Testis (tissue), 3 donors: Measurements from ENCODE around the gene PTPN2. TPM values are rescaled to one million over a fixed set of nuclear protein-coding genes. Genes with fewer than 3 reads are reported as not detected.

Experiments used
- DNase-seq: peaks from one replicate; pipeline ENCODE4 v3.0.0-alpha.2; 2019
- H3K27ac ChIP-seq, 2 donors: fragments of 200-600 bp; sonication (generic); one replicate each; pipeline ENCODE4 v1.5.1; 2019
- H3K27me3 ChIP-seq: fragments of 200-600 bp; sonication (generic); one replicate; pipeline ENCODE4 v1.5.1; 2019
- H3K36me3 ChIP-seq: fragments of 200-600 bp; sonication (generic); one replicate; pipeline ENCODE4 v1.5.1; 2017; ENCODE audit warnings: low read depth; ENCODE audit errors: missing control alignments
- H3K4me1 ChIP-seq: fragments of 200-600 bp; sonication (generic); one replicate; pipeline ENCODE4 v1.5.1; 2019
- H3K4me3 ChIP-seq, 2 donors: fragments of 200-600 bp; sonication (generic); one replicate each; pipeline ENCODE4 v1.5.1; 2017 to 2019
- H3K9me3 ChIP-seq: fragments of 200-600 bp; sonication (generic); one replicate; pipeline ENCODE4 v1.5.1; 2017
- POLR2A ChIP-seq: fragments of 450-650 bp; IDR thresholded peaks from one replicate; pipeline ENCODE4 v1.6.1; 2017; ENCODE audit warnings: antibody characterized with exemption, mild to moderate bottlenecking, moderate library complexity
- WGBS, 2 donors: methylation state at CpG; one replicate each; pipeline ENCODE4 v1.1.5; 2018; 5-methylcytosine and 5-hydroxymethylcytosine counted together
- intact Hi-C: fragments of 100-400 bp; cut with DNase I; formaldehyde crosslinking; loops from one replicate; pipeline ENCODE4 v1.15.1; 2023; ENCODE audit warnings: low total_unique reads
- polyA plus RNA-seq: library from polyadenylated mRNA; stranded (reverse); fragments of 350-450 nt; fragmentation: Illumina TruSeq; extraction: RNeasy Lipid Tissue Mini Kit (QIAGEN cat#74804); gene quantifications from one replicate; pipeline ENCODE4 v1.2.3, GENCODE V29; 2014; ENCODE audit warnings: low read depth, low replicate concordance; ENCODE audit not compliant: insufficient read depth
- total RNA-seq, 2 donors: library from RNA; depleted of rRNA; stranded (reverse); fragments of >200 nt; gene quantifications; one replicate each; pipeline ENCODE4 v1.2.3, GENCODE V29; 2016
- TF ChIP-seq, protein P1 (sequence below), 3 experiments: fragments of 450-650 bp in 2 of 3; fragments of 200-600 bp in 1 of 3; sonication (generic) in 1 of 3; IDR thresholded peaks; one replicate each; pipeline ENCODE4 v1.5.1; 2016 to 2019; ENCODE audit warnings: antibody characterized with exemption in 3 of 3, mild to moderate bottlenecking in 2 of 3, moderate library complexity in 1 of 3

PTPN2 gene
- total and polyA plus RNA-seq, 3 donors from 2014 or later: 24.5 to 41.5 (median 37.4) TPM

- Histone ChIP-seq H3K4me3 (no peak overlapping the region), H3K27ac (no peak overlapping the region), H3K4me1 (no peaks in the 10 kb centered on the region), H3K27me3 (no peaks in the 10 kb centered on the region), H3K9me3 (no peaks in the 10 kb centered on the region), H3K36me3 (no peaks in the 10 kb centered on the region)
- WGBS, 2 donors: 83 to 90% methylated on average over 2 of the region's 2 CpGs
- intact Hi-C loops: no loop called here
- no peak for DNase-seq
- TF ChIP-seq, protein P1, sequence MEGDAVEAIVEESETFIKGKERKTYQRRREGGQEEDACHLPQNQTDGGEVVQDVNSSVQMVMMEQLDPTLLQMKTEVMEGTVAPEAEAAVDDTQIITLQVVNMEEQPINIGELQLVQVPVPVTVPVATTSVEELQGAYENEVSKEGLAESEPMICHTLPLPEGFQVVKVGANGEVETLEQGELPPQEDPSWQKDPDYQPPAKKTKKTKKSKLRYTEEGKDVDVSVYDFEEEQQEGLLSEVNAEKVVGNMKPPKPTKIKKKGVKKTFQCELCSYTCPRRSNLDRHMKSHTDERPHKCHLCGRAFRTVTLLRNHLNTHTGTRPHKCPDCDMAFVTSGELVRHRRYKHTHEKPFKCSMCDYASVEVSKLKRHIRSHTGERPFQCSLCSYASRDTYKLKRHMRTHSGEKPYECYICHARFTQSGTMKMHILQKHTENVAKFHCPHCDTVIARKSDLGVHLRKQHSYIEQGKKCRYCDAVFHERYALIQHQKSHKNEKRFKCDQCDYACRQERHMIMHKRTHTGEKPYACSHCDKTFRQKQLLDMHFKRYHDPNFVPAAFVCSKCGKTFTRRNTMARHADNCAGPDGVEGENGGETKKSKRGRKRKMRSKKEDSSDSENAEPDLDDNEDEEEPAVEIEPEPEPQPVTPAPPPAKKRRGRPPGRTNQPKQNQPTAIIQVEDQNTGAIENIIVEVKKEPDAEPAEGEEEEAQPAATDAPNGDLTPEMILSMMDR (IDR thresholded peaks at IDR 0.05): no peak
- no peak for TF ChIP-seq POLR2A
These were observed 11.6 kb upstream of the PTPN2 start for GRCh38 chr18:12895626-12896025.

GRCh38 chr18:12895014-12895413 lies 11.0 kb upstream of the PTPN2 start:
- H3K27ac ChIP-seq: no peak overlapping the region
- intact Hi-C loops: no loop called here
- TF ChIP-seq, protein P1 (IDR thresholded peaks at IDR 0.05): no peak
- no peak for TF ChIP-seq POLR2A
- no peak overlapping the region for H3K4me3 ChIP-seq
- H3K36me3 ChIP-seq: no peaks in the 10 kb centered on the region
- H3K27me3 ChIP-seq: no peaks in the 10 kb centered on the region
- no peaks in the 10 kb centered on the region for H3K4me1 ChIP-seq
- no peak for DNase-seq
- H3K9me3 ChIP-seq: no peaks in the 10 kb centered on the region
- 88 to 97% methylated on average over 1 of the region's 1 CpG for WGBS, 2 donors

DNA sequence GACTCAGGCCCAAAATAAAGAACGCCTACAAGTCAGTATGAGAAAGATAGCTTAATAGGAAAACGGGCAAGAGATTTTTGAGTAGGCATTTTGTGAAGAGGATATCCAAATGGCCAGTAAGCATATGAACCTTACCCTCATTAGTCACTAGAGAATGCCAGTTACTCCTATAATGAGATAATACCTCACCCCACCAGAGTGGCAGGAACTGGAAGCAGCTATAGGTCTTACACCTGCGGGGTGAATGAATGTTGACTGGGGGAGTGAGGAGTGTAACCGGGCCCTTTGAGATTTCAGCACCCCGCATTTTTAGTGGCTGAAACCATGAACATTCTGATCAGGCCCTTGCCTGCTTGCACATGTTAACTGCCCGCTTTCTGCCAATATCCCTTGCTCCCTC lies 7.5 kb upstream of the PTPN2 start:
- TF ChIP-seq POLR2A: no peak
- TF ChIP-seq, protein P1 (IDR thresholded peaks at IDR 0.05): no peak
- intact Hi-C loops: no loop called here
- 66 to 70% methylated on average over 6 of the region's 6 CpGs for WGBS, 2 donors
- no peaks in the 10 kb centered on the region for H3K4me1 ChIP-seq
- no peak overlapping the region for H3K4me3 ChIP-seq
- no peaks in the 10 kb centered on the region for H3K36me3 ChIP-seq
- no peak overlapping the region for H3K27ac ChIP-seq
- no peak for DNase-seq
- no peaks in the 10 kb centered on the region for H3K9me3 ChIP-seq
- H3K27me3 ChIP-seq: no peaks in the 10 kb centered on the region

DNA sequence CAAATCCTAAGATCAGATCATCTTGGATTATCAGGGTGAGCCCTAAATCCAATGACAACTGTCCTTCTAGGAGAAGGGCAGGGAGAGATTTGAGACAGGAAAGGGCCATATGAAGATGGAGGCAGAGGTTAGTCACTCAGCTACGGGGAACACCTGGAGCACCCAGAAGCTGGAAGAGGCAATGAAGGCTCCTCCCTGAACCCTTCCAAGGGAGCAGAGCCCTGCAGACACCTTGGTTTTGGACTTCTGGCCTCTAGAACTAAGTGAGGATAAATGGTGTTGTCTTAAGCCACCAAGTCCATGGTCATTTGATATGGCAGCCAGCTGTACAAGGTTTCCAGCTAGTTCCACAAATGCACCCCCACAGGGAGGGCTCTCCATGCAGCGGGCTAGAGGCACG lies 6.9 kb upstream of the PTPN2 start:
- DNase-seq: no peak
- Histone ChIP-seq H3K36me3 (no peaks in the 10 kb centered on the region), H3K27ac (no peak overlapping the region), H3K4me1 (no peaks in the 10 kb centered on the region), H3K9me3 (no peaks in the 10 kb centered on the region), H3K27me3 (no peaks in the 10 kb centered on the region), H3K4me3 (no peak overlapping the region)
- 80 to 89% methylated on average over 3 of the region's 3 CpGs for WGBS, 2 donors
- intact Hi-C loops: no loop called here
- TF ChIP-seq, protein P1 (IDR thresholded peaks at IDR 0.05): no peak
- no peak for TF ChIP-seq POLR2A

DNA sequence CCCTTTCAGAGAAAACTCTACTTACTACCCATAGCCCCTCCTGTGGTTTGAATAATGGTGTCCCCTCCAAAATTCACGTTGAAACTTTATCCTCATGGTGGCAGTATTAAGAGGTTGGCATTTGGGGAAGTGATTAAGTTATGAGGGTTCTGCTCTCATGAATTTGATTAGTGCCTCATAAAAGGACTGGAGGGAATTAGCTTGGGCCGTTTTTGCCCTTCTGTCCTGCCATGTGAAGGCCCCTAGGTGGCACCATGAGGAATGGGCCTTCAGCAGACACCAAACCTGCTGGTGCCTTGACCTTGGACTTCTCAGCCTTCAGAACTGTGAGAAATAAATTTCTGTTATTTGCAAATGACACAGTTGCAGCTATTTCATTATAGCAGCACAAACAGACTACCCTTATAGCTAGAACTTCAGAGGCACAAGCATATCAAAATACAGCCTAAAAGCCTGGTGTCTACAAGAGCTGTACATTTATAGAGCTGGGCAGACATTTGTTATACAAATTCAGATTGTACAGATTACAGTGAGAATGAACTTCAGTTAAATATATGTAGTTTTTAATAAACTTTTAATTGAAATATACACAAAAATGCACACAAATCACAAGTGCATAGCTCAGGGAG lies 2.6 kb upstream of the PTPN2 start:
- DNase-seq: no peak
- H3K4me1 ChIP-seq: peaks cover 16% of the 10 kb centered on the region
- H3K36me3 ChIP-seq: no peaks in the 10 kb centered on the region
- no peak overlapping the region for H3K27ac ChIP-seq
- H3K4me3 ChIP-seq: no peak overlapping the region
- H3K9me3 ChIP-seq: no peaks in the 10 kb centered on the region
- TF ChIP-seq POLR2A: no peak
- TF ChIP-seq, protein P1 (IDR thresholded peaks at IDR 0.05): peak in 1 of 3 experiments; percentile 24
- intact Hi-C loops: no loop called here
- no peaks in the 10 kb centered on the region for H3K27me3 ChIP-seq
- WGBS, 2 donors: 23 to 32% methylated on average over 2 of the region's 2 CpGs
